ENCODE results near the gene LHB.
A peak's percentile ranks its signal among the peaks of the same experiment; 100 is the strongest.
"Not testable (repeated sequence)": the region's sequence is repeated elsewhere in the genome, so short reads cannot be mapped to it uniquely, and the experiment has no call there.

LHB gene

GRCh38 chr19:49038111-49038510 lies 21.2 kb upstream of the LHB start:
- not testable (repeated sequence) for DNase-seq

DNA sequence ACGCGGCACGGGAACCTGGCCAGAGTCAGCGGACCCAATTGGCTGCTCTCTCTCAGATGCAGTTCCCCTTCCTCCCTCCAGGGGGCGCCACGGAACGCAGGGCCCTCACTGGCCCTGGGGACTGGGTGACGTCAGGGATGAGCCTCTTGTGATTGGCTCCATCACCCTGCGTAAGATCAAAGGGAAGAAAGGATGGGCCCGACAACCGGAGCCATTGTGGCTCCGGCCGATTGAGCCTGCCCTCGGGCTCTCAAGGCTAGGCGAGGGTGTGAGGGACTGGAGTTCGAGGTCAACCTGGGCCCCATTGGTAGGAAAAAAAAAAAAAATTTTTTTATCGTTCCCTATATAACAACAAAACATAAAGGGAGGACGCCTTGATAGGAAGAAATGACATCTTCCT lies 19.9 kb upstream of the LHB start, which contains the start of gene CGB1:
Gene CGB1 (minus strand): TSS at position 81 of the 400 bp plus-strand sequence. CDS start 184 bp downstream, outside the sequence.
- not testable (repeated sequence) for DNase-seq

DNA sequence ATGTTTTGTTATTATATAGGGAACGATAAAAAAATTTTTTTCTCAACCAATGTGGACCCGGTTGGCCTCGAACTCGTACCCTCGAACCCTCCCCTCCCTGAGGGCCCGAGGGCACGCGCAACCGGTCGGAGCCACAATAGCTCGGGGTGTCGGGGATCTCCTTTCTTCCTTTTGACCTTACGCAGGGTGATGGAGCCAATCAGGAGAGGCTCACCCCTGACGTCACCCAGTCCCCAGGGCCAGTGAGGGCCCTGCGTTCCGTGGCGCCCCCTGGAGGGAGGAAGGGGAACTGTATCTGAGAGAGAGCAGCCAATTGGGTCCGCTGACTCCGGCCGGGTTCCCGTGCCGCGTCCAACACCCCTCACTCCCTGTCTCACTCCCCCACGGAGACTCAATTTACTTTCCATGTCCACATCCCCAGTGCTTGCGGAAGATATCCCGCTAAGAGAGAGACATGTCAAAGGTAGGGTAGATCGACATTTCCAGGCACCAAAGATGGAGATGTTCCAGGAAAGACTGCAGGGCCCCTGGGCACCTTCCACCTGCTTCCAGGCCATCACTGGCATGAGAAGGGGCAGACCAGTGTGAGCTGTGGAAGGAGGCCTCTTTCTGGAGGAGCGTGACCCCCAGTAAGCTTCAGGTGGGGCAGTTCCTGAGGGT lies 14.9 kb upstream of the LHB start, which contains the start of gene CGB2:
Gene CGB2 (plus strand): TSS at position 249 of the 660 bp plus-strand sequence. CDS start 206 bp downstream, at position 455.
- peak; percentile 33 for DNase-seq

DNA sequence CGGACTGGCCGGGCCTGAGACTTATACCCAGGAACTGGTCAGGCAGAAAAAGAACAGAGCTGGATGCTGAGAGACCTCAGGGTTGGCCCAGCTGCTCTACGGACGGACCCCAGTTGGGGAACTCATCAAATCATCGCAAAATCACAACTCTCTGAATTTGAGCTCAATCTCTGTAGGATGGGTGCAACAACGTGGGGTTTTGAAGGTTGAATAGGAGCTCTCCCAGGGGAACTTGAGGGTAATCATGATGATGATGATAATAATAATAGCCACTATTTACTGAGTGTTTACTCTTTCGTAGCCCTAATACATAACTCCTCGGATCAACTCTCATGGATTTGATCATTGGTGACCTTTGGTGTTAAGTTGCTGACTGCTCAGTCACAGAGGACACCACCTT lies 13.4 kb upstream of the LHB start:
- not testable (repeated sequence) for DNase-seq

DNA sequence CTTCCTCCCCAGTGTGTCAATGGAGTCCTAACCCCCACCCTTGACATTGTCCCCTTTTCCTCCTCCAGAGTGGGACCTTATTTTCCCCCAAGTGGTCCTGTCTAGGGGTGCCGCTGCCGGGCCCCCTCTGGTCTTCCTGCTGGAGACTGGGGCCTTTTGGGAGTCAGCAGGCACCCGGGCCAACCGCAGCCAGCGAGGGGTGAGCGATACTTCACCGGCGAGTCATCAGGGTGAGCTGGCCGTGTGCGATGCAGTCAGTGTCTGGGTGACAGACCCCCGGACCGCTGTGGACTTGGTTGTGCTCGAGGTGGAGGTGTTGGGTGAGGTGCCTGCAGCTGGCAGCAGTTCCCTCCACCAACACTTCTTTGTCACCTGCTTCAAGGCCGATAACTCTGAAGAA lies 12.9 kb upstream of the LHB start:
- peak; percentile 46 for DNase-seq

- not testable (repeated sequence) for DNase-seq
These were observed 11.8 kb upstream of the LHB start for GRCh38 chr19:49028686-49029085.

GRCh38 chr19:49025599-49025998 lies 8.7 kb upstream of the LHB start:
- not testable (repeated sequence) for DNase-seq

- DNase-seq, result not testable (repeated sequence)
These were observed 8.2 kb upstream of the LHB start for GRCh38 chr19:49025088-49025487.

GRCh38 chr19:49024233-49024632 lies 7.3 kb upstream of the LHB start, which contains the start of gene CGB3:
Gene CGB3, minus strand, starts transcription at chr19:49024333. Its CDS starts 362 bp downstream, at chr19:49023971.
- not testable (repeated sequence) for DNase-seq

DNA sequence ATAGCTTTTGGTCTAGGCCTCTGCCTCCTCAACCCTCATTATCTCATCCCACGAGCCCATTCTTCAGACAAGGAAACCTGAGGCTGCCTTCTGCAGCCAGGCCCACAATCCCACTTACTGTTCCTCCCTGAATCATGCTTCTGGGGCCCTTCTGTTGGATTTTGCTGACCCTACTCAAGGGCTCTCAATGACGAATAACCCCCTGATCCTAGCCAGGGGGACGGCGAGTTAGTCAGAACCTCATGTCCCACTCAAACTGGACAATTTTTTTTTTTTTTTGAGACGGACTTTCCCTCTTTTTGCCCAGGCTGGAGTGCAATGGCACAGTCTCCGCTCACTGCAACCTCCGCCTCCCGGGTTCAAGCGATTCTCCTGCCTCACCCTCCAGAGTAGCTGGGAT lies 5.2 kb upstream of the LHB start:
- no peak for DNase-seq

DNA sequence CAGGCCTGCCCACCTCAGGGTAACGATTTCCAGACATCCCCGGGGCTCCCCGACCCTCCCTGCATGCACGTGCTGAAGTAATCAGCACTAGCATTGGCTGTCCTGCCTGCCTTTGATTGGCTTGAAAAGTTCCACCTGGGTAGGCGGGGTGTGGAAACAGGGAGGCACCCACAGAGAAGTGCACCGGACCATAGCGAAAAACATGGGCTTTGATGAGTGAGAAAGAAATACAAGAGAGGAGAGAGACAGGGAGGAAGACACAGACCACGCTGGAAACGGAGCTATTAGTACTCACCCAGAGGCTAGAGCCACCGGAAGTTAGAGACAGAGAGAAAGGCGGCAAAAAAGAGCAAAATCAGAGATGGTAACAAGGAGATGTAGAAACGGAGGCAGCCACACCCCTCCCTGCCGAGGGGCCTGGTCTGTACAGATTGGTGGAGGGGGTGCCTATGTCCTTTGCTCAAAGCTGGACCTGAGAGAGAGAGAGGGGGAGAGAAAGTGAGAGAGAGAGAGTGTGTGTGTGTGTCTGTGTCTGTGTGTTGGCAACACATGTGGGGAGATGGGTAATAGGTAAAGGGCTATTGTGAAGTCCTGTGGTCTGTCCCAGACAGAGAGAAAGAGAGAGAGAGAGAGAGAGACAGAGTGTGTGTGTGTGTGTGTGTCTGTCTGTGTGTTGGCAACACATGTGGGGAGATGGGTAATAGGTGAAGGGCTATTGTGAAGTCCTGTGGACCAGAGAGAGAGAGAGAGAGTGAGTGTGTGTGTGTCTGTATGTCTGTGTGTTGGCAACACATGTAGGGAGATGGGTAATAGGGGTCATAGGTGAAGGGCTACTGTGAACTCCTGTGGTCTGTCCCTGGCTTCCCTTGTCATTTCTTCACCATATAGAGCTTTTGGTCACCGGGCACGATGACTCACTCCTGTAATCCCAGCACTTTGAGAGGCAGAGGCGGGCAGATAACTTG lies 4.3 kb upstream of the LHB start:
- peak; percentile 33 for DNase-seq

GRCh38 chr19:49020342-49020741 lies 3.5 kb upstream of the LHB start:
- DNase-seq, result no peak

- peak; percentile 40 for DNase-seq
These were observed 2.5 kb upstream of the LHB start for GRCh38 chr19:49019242-49019932.

- peak; percentile 6 for DNase-seq
These were observed 1.7 kb upstream of the LHB start for GRCh38 chr19:49018388-49019241.

DNA sequence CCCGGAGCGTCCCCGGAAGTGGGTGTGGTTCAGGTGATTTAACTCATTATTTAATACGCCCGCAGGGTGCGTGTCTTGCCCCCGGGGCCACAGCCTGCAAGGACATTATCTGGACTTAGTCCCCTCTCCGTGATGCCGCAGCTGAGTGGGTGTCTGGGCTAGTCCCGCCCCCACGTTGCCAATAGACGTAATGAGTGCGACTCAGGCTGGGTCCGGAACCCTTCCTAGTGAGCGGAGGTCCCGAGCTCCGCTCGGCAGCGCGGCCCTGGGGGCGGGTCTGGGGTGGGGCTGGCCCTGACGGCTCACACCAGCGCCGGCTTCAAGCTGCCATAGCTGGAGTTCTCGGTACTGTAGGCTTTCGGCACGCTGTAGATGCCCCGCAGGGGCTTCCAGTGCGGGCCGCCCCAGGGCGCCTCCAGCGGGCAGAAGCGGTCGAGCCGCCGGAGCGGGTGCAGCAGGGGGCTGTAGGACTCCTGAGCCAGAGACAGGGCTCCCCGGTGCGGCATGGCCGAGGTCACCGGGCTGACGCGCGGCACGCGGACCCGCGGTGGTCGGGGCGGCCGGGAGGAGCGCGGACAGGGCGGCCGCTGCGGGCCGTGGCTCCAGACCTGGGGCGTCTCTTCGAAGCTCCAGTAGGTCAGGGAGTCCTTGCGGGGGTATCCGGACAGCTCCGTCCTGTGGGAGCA lies 918 bp upstream of the LHB start:
- peak; percentile 69 for DNase-seq

GRCh38 chr19:49016067-49016839 lies 638 bp downstream of the LHB start:
- DNase-seq, result no peak

- no peak for DNase-seq
These were observed 2.0 kb downstream of the LHB start for GRCh38 chr19:49014870-49015255.

DNA sequence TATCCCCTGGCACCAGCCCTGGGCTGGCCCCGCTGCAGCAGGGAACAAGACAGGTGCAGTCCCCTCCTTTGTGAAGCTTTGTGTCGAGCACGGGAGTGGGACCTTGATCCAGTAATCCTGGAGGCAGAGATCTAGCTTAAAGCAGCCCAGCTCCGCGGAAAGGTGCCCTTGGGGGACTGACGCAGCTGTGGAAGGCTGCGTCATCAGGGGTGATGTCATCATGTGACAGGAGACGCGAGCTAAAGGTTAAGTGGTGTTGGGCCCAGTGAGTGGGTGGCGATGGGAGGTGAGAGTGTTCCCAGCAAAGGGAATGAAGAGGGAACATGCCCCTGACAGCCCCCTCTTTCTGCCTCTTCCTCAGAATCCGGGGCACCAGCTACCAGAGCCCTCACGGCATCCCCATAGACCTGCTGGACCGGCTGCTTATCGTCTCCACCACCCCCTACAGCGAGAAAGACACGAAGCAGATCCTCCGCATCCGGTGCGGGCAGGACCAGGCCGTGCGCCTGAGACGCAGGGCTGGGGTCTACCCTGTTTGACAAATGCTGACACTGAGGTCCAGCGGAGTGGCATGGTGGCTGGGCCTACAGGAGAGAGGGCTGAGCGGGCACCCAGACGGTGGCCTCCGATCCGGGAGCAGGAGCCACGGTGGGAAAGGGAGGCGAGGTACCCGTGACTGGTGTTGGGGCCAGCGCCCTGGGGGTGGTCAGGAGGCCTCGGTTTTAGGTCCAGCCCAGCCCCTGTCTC lies 2.6 kb downstream of the LHB start:
- no peak for DNase-seq

DNA sequence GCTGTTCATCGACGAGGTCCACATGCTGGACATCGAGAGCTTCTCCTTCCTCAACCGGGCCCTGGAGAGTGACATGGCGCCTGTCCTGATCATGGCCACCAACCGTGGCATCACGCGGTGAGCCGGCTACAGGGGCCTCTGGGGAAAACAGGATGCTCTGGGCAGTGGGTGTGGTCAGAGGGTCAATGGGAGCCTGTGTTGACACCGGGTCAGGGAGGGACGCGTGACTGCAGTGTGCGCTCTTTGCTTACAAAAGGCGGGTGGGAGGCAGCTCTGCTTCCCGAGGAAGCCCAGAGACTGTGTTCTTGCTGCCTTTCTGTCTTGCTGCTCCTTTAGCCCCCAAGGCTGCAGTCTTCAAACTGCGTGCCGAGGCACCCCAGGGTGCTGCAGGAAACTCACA lies 5.7 kb downstream of the LHB start:
- DNase-seq, result no peak

- no peak for DNase-seq
These were observed 6.4 kb downstream of the LHB start for GRCh38 chr19:49010453-49010852.
